ENCODE data around the gene IGF2. TPM values are rescaled to one million over a fixed set of nuclear protein-coding genes. Genes with fewer than 3 reads are reported as not detected.

The IGF2 gene
- total RNA-seq, 1 experiment from 2014 or later = 0.35 TPM

DNA sequence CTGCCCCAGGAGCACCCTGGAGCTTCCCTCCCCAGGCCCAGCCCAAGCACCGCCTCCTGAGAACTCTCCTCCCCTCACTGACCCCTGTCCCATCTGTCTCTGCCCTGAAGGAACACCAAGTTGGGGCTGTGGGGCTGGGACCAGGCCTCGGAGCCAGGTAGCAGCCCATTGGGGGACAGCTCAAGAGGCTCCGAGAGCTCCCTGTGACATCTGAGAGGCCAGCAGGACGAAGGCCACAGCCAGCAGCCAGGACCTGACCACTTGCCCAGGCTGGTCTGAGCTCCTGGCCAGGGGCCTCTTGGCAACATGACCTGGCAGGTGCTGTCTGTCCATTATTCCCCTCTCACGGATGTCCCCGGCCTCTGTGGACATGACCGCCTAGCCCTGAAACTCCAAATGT, 33.7 kb downstream of the IGF2 start:
- no peak for DNase-seq (ENCODE audit: unreplicated experiment)
- H3K36me3 Mint-ChIP-seq (ENCODE audit: insufficient read depth, unreplicated experiment) = no peaks in the 10 kb centered on the region
- no TSS peak for BruUV-seq (replicated peaks)
- TF ChIP-seq, protein P1, sequence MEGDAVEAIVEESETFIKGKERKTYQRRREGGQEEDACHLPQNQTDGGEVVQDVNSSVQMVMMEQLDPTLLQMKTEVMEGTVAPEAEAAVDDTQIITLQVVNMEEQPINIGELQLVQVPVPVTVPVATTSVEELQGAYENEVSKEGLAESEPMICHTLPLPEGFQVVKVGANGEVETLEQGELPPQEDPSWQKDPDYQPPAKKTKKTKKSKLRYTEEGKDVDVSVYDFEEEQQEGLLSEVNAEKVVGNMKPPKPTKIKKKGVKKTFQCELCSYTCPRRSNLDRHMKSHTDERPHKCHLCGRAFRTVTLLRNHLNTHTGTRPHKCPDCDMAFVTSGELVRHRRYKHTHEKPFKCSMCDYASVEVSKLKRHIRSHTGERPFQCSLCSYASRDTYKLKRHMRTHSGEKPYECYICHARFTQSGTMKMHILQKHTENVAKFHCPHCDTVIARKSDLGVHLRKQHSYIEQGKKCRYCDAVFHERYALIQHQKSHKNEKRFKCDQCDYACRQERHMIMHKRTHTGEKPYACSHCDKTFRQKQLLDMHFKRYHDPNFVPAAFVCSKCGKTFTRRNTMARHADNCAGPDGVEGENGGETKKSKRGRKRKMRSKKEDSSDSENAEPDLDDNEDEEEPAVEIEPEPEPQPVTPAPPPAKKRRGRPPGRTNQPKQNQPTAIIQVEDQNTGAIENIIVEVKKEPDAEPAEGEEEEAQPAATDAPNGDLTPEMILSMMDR (IDR thresholded peaks at IDR 0.05; ENCODE audit: unreplicated experiment) = no peak
- peaks cover 20% of the 10 kb centered on the region for H3K27me3 Mint-ChIP-seq (ENCODE audit: insufficient read depth, unreplicated experiment)
- H3K27ac Mint-ChIP-seq (ENCODE audit: low read depth, unreplicated experiment) = no peak overlapping the region
- intact Hi-C loops (cut with micrococcal nuclease) = no loop called here
- POLR2A ChIA-PET = interaction anchor here (1.1 kb wide), 1 partner anchor 13 kb away, joined by 3 read pairs; no protein-coding TSS in a partner anchor
- no peaks in the 10 kb centered on the region for H3K4me1 Mint-ChIP-seq (ENCODE audit: insufficient read depth, unreplicated experiment)
- H3K4me3 Mint-ChIP-seq (ENCODE audit: unreplicated experiment) = no peak overlapping the region
- H3K9me3 Mint-ChIP-seq (ENCODE audit: unreplicated experiment) = peaks cover 8% of the 10 kb centered on the region
- CTCF ChIA-PET = interaction anchor here (1.2 kb wide), 1 partner anchor 47 kb away, joined by 5 read pairs; no protein-coding TSS in a partner anchor

DNA sequence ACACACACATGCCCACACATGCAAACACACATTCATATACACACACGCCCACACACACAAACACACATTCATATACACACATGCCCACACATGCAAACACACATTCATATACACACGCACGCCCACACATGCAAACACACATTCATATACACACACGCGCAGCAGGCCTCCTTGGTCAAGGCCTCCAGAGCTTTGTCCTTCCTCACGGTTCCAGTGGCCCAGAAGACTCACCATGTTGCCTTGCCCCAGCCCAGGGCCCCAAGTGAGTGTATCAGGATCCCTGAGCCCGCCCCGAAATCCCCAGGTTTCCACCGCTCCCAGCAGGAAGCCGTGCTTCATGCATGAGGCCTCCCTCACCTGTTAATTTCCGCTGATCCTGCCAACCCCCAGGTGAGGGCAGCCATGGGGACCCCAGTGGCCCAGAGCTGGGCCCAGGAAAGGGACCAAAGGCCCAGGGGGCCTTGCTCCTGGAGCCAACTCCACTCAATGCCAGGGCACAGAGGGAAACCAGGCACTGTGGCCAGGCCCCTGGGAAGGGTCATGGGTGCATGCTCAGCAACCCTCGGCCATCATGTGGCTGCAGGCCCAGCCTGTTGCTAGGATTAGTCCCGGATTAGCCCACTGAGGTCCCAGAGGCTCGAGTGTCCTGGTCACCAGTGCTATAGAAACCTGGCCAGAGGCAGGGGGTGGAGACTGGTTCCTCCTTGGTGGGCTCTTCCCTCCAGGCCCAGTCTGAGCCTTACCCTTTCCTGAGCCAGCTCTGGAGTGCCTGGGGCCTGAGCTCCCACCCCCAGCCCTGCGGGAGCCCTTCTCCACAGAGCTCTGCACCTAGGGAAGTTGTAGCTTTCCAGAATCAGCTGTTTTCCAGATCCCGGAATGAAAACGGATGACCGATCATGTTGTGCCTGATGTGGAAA, 34.4 kb downstream of the IGF2 start:
- Mint-ChIP-seq H3K27me3 (ENCODE audit: insufficient read depth, unreplicated experiment) (peaks cover 20% of the 10 kb centered on the region), H3K4me1 (ENCODE audit: insufficient read depth, unreplicated experiment) (peaks cover 6% of the 10 kb centered on the region), H3K9me3 (ENCODE audit: unreplicated experiment) (peaks cover 8% of the 10 kb centered on the region), H3K36me3 (ENCODE audit: insufficient read depth, unreplicated experiment) (no peaks in the 10 kb centered on the region), H3K4me3 (ENCODE audit: unreplicated experiment) (no peak overlapping the region), H3K27ac (ENCODE audit: low read depth, unreplicated experiment) (no peak overlapping the region)
- TF ChIP-seq, protein P1 (IDR thresholded peaks at IDR 0.05; ENCODE audit: unreplicated experiment) = no peak
- no TSS peak for BruUV-seq (replicated peaks)
- DNase-seq (ENCODE audit: unreplicated experiment) = no peak
- ChIA-PET POLR2A (interaction anchor here (1.1 kb wide), 1 partner anchor 13 kb away, joined by 3 read pairs; no protein-coding TSS in a partner anchor), CTCF (interaction anchor here (1.2 kb wide), 1 partner anchor 48 kb away, joined by 5 read pairs; no protein-coding TSS in a partner anchor)
- intact Hi-C loops (cut with micrococcal nuclease) = no loop called here

DNA sequence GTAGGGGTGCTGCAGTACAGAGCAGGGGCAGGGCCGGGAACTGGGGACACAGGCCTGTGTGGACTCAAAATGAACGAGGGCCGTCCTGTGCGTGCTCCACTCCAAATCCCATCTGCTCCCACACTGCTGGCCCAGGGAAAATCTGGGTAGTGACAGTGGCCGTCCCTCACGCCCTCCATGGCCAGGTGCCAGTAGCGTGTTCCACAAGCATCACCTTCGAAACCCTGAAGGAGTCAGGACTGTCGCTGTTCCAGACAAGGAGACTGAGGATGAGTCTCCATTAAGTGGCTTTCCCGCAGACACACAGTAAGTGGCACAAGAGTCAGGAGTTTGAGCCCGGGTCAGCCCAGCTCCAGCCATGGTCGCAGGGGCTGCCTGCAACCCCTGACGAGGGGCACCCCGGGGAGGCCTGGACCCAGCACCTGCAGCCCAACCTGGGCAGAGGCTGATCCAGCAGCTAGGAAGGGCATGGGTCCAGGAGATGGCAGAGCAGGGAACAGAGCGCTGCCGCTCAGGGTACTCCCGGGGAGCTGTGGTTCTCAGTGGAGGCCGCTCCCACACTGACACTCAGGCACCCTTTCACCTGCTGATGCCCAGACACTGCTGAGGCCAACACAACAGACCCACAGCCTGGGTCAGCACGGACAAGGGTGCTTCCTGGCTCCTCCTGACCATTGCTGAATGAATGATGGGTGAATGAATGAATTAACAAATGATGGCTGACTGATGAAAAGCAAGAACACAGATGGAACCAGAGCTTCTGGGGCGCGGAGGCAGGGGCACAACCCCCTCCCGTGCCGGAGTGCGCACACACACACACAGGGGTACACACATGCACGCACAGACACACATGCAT, 35.3 kb downstream of the IGF2 start:
- no peak overlapping the region for H3K4me3 Mint-ChIP-seq (ENCODE audit: unreplicated experiment)
- peaks cover 15% of the 10 kb centered on the region for H3K4me1 Mint-ChIP-seq (ENCODE audit: insufficient read depth, unreplicated experiment)
- no TSS peak for BruUV-seq (replicated peaks)
- peaks cover 20% of the 10 kb centered on the region for H3K27me3 Mint-ChIP-seq (ENCODE audit: insufficient read depth, unreplicated experiment)
- DNase-seq (ENCODE audit: unreplicated experiment) = no peak
- intact Hi-C loops (cut with micrococcal nuclease) = no loop called here
- peaks cover 8% of the 10 kb centered on the region for H3K9me3 Mint-ChIP-seq (ENCODE audit: unreplicated experiment)
- TF ChIP-seq, protein P1 (IDR thresholded peaks at IDR 0.05; ENCODE audit: unreplicated experiment) = no peak
- ChIA-PET POLR2A (no interaction called here), CTCF (no interaction called here)
- H3K36me3 Mint-ChIP-seq (ENCODE audit: insufficient read depth, unreplicated experiment) = no peaks in the 10 kb centered on the region
- no peak overlapping the region for H3K27ac Mint-ChIP-seq (ENCODE audit: low read depth, unreplicated experiment)

DNA sequence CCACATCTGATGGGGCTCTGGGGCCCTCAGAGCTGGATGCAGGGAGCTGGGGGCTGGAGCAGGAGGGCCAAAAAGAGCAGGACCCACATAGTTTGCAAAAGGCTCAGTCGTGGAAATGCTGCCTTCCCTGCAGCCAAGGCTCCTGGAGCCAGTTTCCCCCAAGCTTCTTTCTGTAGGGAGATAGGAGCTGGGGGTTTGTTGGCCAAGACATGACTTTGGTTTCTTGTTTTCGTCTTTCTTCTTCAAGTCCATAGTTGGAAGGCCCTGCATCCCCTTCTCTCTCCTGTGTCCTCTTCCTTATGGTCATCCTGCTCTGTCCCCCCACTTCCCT, 36.3 kb downstream of the IGF2 start:
- Mint-ChIP-seq H3K36me3 (ENCODE audit: insufficient read depth, unreplicated experiment) (no peaks in the 10 kb centered on the region), H3K4me3 (ENCODE audit: unreplicated experiment) (no peak overlapping the region), H3K27me3 (ENCODE audit: insufficient read depth, unreplicated experiment) (peaks cover 20% of the 10 kb centered on the region), H3K9me3 (ENCODE audit: unreplicated experiment) (peaks cover 8% of the 10 kb centered on the region), H3K4me1 (ENCODE audit: insufficient read depth, unreplicated experiment) (peaks cover 16% of the 10 kb centered on the region), H3K27ac (ENCODE audit: low read depth, unreplicated experiment) (no peak overlapping the region)
- TF ChIP-seq, protein P1 (IDR thresholded peaks at IDR 0.05; ENCODE audit: unreplicated experiment) = no peak
- DNase-seq (ENCODE audit: unreplicated experiment) = no peak
- CTCF ChIA-PET = interaction anchor here (0.7 to 0.9 kb wide), 2 partner anchors 49 to 64 kb away, joined by 3 read pairs; no protein-coding TSS in a partner anchor
- no TSS peak for BruUV-seq (replicated peaks)
- intact Hi-C loops (cut with micrococcal nuclease) = no loop called here
- POLR2A ChIA-PET = no interaction called here

Measured in MCF 10A (cell line).